ENCODE measurements around the gene STXBP4. TPM values are rescaled to one million over a fixed set of nuclear protein-coding genes. Genes with fewer than 3 reads are reported as not detected.

The STXBP4 gene
- total and polyA plus RNA-seq, 2 donors (not counting 3 experiments of a cell fraction or from before 2014, with no cell fraction given) = 1.9 to 12.9 TPM

GRCh38 chr17:54945671-54946070 lies 22.9 kb upstream of the STXBP4 start:
- CTCF ChIA-PET = interaction anchor here (1.8 kb wide), 1 partner anchor 28 kb away, joined by 5 read pairs; no protein-coding TSS in a partner anchor
- Histone ChIP-seq H4K20me1 (replicated peaks; ENCODE audit: control insufficient read depth, extremely low read depth, insufficient read depth, low read length) (no peaks in the 10 kb centered on the region), H3K9me1 (replicated peaks; ENCODE audit: control insufficient read depth, extremely low read depth, insufficient read depth, low read length) (no peaks in the 10 kb centered on the region), H3K4me2 (ENCODE audit: insufficient read depth, low read length) (no peak overlapping the region), H3K4me1 (ENCODE audit: control insufficient read depth, extremely low read depth, insufficient read depth, low read length) (peaks cover 7% of the 10 kb centered on the region), H3K36me3 (ENCODE audit: control insufficient read depth in 2 of 2, extremely low read depth in 1 of 2, insufficient read depth in 2 of 2, low read length in 2 of 2) (no peaks in the 10 kb centered on the region), H3K27me3 (ENCODE audit: control insufficient read depth in 2 of 2, insufficient read depth in 2 of 2, low read length in 2 of 2) (peaks cover 0 to 2% of the 10 kb centered on the region in 2 experiments), H3K9ac (replicated peaks; ENCODE audit: extremely low read depth, insufficient read depth, low read length) (no peak overlapping the region), H3K9me3 (replicated peaks; ENCODE audit: control insufficient read depth, insufficient read depth, low read length) (no peaks in the 10 kb centered on the region), H2AFZ (ENCODE audit: low read depth, low read length) (no peak overlapping the region), H3K79me2 (ENCODE audit: control insufficient read depth, insufficient read depth, low read length) (no peaks in the 10 kb centered on the region), H3K4me3 (replicated peaks in 1 of 3; ENCODE audit: insufficient read depth in 1 of 3, low read depth in 1 of 3, low read length in 3 of 3) (no peak overlapping the region), H3K27ac (ENCODE audit: insufficient read depth, low read depth, low read length) (no peak overlapping the region)
- DNase-seq (ENCODE audit: low read depth, low spot score) (no peak), FAIRE-seq (no peak)
- intact Hi-C loops (cut with micrococcal nuclease) = no loop called here
- POLR2A ChIA-PET = interaction anchor here (0.7 kb wide), 1 partner anchor 10 kb away, joined by 3 read pairs; no protein-coding TSS in a partner anchor
- TF ChIP-seq EZH2 (IDR thresholded peaks at IDR 0.05; ENCODE audit: borderline replicate concordance, low read depth, low read length, severe bottlenecking) (no peak), FOS (IDR thresholded peaks at IDR 0.05; ENCODE audit: borderline replicate concordance, insufficient read depth, low read length) (no peak), MYC (IDR thresholded peaks at IDR 0.05; ENCODE audit: low read depth, low read length) (no peak), POLR2A (IDR thresholded peaks at IDR 0.05; ENCODE audit: low read depth, low read length) (no peak), JUN (IDR thresholded peaks at IDR 0.05; ENCODE audit: borderline replicate concordance, insufficient read depth, insufficient read length, low read depth) (no peak), GATA2 (IDR thresholded peaks at IDR 0.05; ENCODE audit: insufficient read depth, insufficient read length, low read depth, low read length) (no peak), CTCF (IDR thresholded peaks at IDR 0.05; ENCODE audit: extremely low read depth in 1 of 2, insufficient read depth in 1 of 2, low read depth in 1 of 2, low read length in 2 of 2) (no peak), POLR2AphosphoS5 (IDR thresholded peaks at IDR 0.05; ENCODE audit: insufficient read depth, low read depth, low read length) (no peak), MAX (IDR thresholded peaks at IDR 0.05; ENCODE audit: insufficient read depth, insufficient read length) (no peak)
- dilution Hi-C loops (cut with MboI; ENCODE audit: extremely low pct_ligation_motif_present, low sequenced_read_pairs) = no loop called here
- no TSS peak for BruUV-seq (replicated peaks)
